Astrocyte of the cerebellum (primary cell): ENCODE results near the gene THPO.
A peak's percentile ranks its signal among the peaks of the same experiment; 100 is the strongest.

Experiments used
- DNase-seq: peaks from one replicate; pipeline ENCODE4 v3.0.0-alpha.2; 2011; ENCODE audit warnings: low read depth
- H3K4me3 ChIP-seq: 2 replicates; pipeline ENCODE4 v1.5.1; 2011; ENCODE audit warnings: mild to moderate bottlenecking, low read depth, low read length, moderate library complexity
- in situ Hi-C: cut with HindIII; loops from 2 replicates; pipeline ENCODE4 v1.10.0; 2017; ENCODE audit warnings: low sequenced_read_pairs
- TF ChIP-seq, protein P1 (sequence below): IDR thresholded peaks from 2 replicates; pipeline ENCODE4 v1.5.1; 2012; ENCODE audit warnings: low read length, low read depth, moderate library complexity, mild to moderate bottlenecking; ENCODE audit errors: missing control alignments

The THPO gene

DNA sequence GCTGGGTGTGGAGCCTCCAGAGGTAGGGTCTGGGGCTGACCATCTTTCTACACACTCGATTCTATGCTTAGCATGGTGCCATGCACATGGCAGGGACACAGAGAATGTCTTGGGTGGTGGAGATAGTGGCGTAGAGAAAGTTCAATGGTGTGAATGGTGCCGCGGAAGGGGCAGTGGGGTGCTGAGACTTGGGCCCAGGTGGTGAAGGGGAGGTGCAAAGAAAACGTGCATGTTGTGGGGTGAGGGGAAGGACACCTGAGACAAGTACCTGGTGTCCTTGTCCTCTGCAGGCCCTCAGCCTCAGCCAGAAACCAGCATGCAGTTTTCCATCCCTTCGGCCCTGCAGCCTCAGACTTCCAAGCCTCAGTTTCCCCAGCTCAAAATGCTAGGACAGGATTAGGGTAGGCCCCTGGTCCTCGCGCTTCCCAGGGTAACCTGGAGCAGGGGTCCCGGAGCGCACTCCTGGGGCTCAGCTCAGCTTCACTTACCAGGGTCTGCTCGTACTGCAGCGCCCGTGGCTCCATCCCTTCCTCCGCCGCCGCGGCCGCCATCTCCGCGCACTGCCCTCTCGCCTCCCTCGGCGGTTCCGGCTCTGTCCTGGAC, 17.0 kb downstream of the THPO start:
- DNase-seq, result no peak
- in situ Hi-C loops, result no loop called here
- peak overlapping the region; percentile 76 for H3K4me3 ChIP-seq
- TF ChIP-seq, protein P1, sequence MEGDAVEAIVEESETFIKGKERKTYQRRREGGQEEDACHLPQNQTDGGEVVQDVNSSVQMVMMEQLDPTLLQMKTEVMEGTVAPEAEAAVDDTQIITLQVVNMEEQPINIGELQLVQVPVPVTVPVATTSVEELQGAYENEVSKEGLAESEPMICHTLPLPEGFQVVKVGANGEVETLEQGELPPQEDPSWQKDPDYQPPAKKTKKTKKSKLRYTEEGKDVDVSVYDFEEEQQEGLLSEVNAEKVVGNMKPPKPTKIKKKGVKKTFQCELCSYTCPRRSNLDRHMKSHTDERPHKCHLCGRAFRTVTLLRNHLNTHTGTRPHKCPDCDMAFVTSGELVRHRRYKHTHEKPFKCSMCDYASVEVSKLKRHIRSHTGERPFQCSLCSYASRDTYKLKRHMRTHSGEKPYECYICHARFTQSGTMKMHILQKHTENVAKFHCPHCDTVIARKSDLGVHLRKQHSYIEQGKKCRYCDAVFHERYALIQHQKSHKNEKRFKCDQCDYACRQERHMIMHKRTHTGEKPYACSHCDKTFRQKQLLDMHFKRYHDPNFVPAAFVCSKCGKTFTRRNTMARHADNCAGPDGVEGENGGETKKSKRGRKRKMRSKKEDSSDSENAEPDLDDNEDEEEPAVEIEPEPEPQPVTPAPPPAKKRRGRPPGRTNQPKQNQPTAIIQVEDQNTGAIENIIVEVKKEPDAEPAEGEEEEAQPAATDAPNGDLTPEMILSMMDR, result no peak

DNA sequence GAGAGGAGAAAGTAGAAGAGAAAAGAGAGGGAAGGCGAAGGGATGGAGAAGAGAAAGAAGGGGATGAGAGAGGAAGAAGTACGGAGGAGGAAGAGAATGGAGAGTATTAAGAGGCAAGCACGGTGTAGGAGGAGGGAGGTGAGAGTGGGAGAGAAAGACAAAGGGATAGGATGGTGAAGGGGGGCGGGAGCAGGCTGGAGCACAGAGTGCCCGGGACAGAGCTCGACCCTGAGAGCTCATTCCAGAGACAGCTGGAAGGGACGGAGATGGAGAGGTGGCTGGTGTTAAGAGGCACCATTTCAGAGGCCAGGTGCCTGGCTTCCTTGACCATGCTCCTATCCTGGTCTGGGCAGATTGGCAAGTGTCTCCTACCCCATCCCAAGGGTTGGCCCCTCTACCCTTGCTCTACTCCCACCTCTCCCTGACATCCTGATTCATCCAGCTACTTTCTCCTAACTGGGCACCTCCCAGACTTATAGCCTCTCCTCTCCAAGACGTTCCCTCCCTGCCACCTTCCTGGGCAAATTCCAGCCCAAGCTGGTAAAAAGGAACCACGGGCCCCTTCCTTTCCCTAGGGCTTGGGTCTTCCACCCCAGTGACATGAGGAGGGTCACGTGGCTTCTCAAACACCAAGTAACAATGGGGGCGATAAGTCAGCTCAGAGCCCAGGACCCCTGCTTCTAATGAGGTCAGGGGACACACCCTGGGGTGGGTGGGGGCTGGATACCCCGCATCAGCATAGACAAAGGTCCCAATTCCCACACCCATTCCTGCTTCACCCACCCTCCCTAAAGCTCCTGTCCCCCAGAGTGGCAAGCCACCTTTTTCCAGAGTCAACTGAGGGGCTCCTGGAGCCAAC, 17.7 kb downstream of the THPO start:
- no peak for DNase-seq
- TF ChIP-seq, protein P1, result no peak
- in situ Hi-C loops, result no loop called here
- peak overlapping the region; percentile 76 for H3K4me3 ChIP-seq

DNA sequence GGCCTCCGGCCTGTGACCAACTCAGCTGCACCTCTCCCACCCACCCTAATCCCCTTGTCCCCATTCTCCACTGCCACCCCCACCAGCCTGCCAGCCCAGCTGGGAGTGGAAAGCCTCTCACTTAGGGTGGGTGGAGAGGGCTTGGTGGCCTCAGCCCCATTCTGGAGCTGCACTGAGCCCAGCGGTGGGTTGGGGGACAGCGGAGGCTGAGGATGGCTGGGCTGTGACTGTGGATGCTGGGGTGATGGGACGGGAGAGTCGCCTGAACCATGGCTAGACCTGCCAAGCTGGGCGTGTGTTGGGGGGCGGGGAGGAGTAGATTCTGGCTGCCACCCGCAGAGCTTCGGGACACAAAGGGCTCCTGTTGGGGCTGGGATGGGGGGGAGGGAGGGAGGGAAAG, 18.4 kb downstream of the THPO start:
- TF ChIP-seq, protein P1, result no peak

DNA sequence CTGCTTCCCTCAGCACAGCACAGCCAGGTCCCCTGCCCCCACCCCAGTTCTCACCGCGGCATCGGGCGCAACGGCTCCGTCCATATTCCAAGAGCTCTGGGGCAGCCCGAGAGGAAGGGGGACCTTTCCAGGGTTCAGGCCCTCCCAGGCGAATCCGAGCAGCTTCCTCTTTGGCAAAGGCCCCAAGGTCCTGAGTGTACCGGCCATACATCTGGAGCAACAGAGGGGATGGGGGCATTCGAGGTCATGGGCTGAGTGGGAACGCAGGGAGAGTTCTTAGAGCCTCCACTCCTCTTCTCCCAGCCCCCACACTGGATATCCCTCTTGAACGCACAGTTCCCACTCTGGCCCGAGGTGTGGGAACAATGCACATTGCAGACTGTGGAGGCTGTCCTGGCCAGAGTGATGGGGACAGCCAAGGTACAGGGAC, 19.1 kb downstream of the THPO start:
- DNase-seq, result no peak
- in situ Hi-C loops, result no loop called here

More for the DNA sequence above, 18.4 kb downstream of the THPO start:
- in situ Hi-C loops, result no loop called here
- H3K4me3 ChIP-seq, result no peak overlapping the region
- DNase-seq, result no peak

DNA sequence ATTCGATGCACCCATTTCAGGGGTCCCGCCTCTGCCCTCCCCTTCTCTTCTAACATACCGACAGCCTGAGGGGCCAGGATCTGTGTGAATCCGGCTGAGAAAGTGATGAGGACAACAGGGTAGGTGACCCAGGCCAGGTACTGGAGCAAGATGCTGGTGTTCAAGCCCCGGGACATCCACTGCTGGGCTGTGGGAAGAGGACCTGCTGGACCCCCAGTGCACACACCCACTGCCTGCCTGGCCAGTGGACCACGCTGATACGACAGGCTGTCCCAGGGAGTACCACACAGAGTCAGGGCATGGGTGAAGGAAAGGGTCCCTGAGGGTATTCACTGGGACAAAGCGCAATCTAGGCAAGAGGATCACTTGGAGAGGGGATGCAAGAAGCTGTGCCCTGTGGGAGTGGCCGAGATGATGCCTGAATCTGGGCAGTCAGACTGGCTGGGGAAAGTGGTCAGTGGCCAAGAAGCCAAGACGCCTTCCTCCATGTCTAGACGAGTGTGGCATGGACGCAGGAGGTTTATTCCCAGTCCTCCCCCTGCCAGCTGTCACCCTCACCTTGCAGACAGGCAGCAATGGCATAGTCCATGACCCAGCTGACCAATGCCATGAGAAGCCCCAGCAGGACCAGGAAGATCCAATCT, 19.8 kb downstream of the THPO start:
- in situ Hi-C loops, result no loop called here
- H3K4me3 ChIP-seq, result no peak overlapping the region
- no peak for DNase-seq
- TF ChIP-seq, protein P1, result no peak

More for the DNA sequence above, 19.1 kb downstream of the THPO start:
- TF ChIP-seq, protein P1, result no peak
- no peak overlapping the region for H3K4me3 ChIP-seq

DNA sequence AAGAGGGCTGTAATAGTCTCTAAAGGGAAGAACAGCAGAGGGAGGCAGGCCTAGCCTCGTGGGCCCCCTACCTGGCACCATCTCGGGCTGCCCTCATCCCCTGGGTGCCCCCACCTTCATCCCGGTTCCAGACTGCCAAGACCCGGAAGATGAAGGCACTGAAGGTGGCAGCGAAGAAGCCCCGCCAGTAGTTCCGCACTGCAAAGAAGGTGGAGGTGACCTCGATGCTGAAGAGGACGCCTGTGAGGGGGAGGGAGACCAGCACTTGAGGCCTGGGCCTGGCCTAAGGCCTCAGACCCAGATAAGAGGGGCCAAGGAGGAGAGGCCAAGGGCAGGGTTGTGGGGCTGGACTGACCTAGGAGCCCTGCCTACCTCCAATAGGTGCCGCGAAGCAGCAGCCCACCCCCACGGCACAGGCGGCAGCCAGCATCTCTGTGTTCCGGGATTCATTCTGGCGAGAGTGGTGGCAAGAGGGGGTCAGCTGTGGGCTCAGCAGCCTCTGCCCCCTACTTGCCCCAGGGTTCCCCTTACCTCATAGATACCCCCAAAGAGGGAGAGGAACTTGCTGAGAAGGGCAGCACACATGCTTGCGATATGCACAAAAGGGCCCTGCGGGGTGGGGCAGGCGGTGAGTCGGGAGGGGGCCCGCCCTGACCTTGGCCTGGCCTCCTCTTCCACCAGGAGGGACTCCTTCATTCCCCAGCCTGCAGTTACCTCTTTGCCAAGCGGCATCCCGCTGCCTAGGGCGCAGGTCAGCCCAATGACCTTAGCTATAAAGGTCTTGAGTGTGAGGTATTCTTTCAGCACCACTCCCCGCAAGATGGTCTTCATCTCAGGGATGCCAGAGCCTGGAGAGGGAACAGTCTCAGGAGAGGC, 20.5 kb downstream of the THPO start:
- no peak for DNase-seq
- no peak overlapping the region for H3K4me3 ChIP-seq
- in situ Hi-C loops, result no loop called here
- TF ChIP-seq, protein P1, result no peak
